Chondrocyte (in vitro differentiated cells): Measurements from ENCODE around the gene CDH12. TPM values are rescaled to one million over a fixed set of nuclear protein-coding genes. Genes with fewer than 3 reads are reported as not detected.

Source experiments
- DNase-seq: peaks from one replicate; pipeline ENCODE4 v3.0.0; 2021; ENCODE audit warnings: mixed read lengths, low spot score
- H3K27ac Mint-ChIP-seq: one replicate; pipeline ENCODE4 v1.8.0; 2021; ENCODE audit warnings: mild to moderate bottlenecking, moderate library complexity, mixed read lengths; ENCODE audit not compliant: unreplicated experiment
- H3K27me3 Mint-ChIP-seq: 2 replicates; pipeline ENCODE4 v1.8.0; 2021; ENCODE audit warnings: low read depth, mixed read lengths
- H3K36me3 Mint-ChIP-seq: 2 replicates; pipeline ENCODE4 v1.8.0; 2021; ENCODE audit warnings: low read depth, mixed read lengths
- H3K4me1 Mint-ChIP-seq: 2 replicates; pipeline ENCODE4 v1.8.0; 2021; ENCODE audit warnings: low read depth, mild to moderate bottlenecking, mixed read lengths
- H3K4me3 Mint-ChIP-seq: one replicate; pipeline ENCODE4 v1.8.0; 2021; ENCODE audit warnings: mild to moderate bottlenecking, moderate library complexity, mixed read lengths; ENCODE audit not compliant: unreplicated experiment
- H3K9me3 Mint-ChIP-seq: 2 replicates; pipeline ENCODE4 v1.8.0; 2021; ENCODE audit warnings: low read depth, mixed read lengths
- total RNA-seq: library from RNA; stranded (reverse); gene quantifications from 3 replicates; pipeline ENCODE4 v1.2.1, GENCODE V29; 2021
- TF ChIP-seq, protein P1 (sequence below): fragments of 200-600 bp; sonication (generic); IDR thresholded peaks from 2 replicates; pipeline ENCODE4 v1.5.0; 2021; ENCODE audit warnings: antibody characterized with exemption, mild to moderate bottlenecking, moderate library complexity

CDH12 gene
- total RNA-seq, 1 donor from 2014 or later, result not detected

GRCh38 chr5:22431840-22432239 lies 421.3 kb downstream of the CDH12 start:
- Mint-ChIP-seq H3K4me1 (no peaks in the 10 kb centered on the region), H3K27ac (no peak overlapping the region), H3K27me3 (no peaks in the 10 kb centered on the region), H3K4me3 (no peak overlapping the region), H3K9me3 (no peaks in the 10 kb centered on the region), H3K36me3 (no peaks in the 10 kb centered on the region)
- no peak for DNase-seq
- TF ChIP-seq, protein P1, sequence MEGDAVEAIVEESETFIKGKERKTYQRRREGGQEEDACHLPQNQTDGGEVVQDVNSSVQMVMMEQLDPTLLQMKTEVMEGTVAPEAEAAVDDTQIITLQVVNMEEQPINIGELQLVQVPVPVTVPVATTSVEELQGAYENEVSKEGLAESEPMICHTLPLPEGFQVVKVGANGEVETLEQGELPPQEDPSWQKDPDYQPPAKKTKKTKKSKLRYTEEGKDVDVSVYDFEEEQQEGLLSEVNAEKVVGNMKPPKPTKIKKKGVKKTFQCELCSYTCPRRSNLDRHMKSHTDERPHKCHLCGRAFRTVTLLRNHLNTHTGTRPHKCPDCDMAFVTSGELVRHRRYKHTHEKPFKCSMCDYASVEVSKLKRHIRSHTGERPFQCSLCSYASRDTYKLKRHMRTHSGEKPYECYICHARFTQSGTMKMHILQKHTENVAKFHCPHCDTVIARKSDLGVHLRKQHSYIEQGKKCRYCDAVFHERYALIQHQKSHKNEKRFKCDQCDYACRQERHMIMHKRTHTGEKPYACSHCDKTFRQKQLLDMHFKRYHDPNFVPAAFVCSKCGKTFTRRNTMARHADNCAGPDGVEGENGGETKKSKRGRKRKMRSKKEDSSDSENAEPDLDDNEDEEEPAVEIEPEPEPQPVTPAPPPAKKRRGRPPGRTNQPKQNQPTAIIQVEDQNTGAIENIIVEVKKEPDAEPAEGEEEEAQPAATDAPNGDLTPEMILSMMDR, result no peak

DNA sequence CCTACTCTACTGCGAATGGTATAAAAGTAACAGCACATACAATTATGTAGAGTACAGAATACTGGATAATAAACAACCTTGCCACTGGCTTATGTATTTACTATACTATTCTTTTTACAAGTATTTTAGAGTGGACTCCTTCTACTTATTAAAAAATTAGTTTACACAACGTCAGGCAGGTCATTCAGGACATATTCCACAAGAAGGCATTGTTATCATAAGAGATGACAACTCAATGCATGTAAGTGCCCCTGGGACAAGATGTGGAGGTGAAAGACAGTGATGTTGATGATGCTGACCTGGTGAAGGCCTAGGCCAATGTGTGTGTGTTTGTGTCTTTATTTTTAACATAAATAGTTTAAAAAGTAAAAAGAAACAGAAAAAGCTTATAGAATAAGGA lies 421.7 kb downstream of the CDH12 start:
- TF ChIP-seq, protein P1, result no peak
- Mint-ChIP-seq H3K9me3 (no peaks in the 10 kb centered on the region), H3K27ac (no peak overlapping the region), H3K36me3 (no peaks in the 10 kb centered on the region), H3K27me3 (no peaks in the 10 kb centered on the region), H3K4me1 (no peaks in the 10 kb centered on the region), H3K4me3 (no peak overlapping the region)
- DNase-seq, result no peak

DNA sequence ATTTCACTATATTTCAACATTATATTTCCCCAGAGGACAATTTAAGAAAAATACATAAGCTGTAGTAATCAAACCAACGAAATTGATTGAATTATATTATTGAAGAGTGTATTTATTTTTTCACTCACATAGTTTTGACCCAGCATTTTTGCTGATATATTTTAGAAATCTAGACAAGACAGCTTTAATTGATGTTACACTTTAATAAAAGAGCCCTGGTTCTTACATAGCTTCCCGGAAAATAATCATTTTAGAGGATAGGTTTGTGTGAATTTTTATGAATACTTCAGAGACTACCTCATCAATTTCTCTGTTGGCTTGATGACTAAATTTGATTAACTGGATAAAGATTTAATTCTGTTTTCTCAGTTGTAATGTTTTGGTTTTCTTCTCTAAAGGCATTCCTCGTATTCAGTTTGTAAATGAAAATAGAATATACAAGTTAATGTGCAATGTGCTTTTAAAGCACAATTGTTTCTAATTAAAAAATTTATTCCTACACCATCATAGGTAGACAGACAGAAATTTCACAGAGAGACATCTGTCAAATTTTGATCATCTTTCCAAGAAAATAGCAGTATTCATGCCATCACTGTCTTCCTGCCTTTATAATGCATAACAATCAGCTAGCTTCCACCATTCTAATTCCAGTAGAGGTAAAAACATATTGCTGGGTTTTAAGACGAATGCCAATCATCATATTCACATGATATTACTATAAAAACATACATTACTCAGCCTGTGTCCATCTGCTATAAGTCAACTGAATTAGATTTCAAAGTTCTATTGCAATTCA lies 441.4 kb downstream of the CDH12 start:
- DNase-seq, result no peak
- H3K27ac Mint-ChIP-seq, result no peak overlapping the region
- no peak overlapping the region for H3K4me3 Mint-ChIP-seq
- peaks cover 19% of the 10 kb centered on the region for H3K27me3 Mint-ChIP-seq
- TF ChIP-seq, protein P1, result no peak
- no peaks in the 10 kb centered on the region for H3K9me3 Mint-ChIP-seq
- H3K4me1 Mint-ChIP-seq, result no peaks in the 10 kb centered on the region
- no peaks in the 10 kb centered on the region for H3K36me3 Mint-ChIP-seq

- H3K4me3 Mint-ChIP-seq, result no peak overlapping the region
- H3K9me3 Mint-ChIP-seq, result no peaks in the 10 kb centered on the region
- no peaks in the 10 kb centered on the region for H3K36me3 Mint-ChIP-seq
Measured at GRCh38 chr5:22391956-22392355, 461.2 kb downstream of the CDH12 start.

DNA sequence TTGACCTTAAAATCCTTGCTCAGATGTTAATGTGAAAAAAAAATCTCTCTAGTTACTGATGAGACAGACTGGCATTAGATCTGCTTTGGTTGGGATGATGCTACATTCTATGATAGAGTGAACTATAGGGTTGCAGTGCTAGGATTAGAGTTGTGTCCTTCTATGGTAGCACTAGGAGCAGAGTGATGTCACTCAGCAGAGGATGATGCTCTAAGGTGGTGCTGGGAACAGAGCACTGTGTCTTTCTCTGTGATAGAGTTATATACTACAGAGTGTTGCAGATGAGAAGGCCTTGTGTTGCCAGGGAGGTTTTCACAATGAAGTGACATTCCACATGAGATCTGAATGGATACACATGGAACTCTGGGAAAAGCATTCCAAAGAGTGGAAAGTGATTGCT lies 462.3 kb downstream of the CDH12 start:
- TF ChIP-seq, protein P1, result no peak
- Mint-ChIP-seq H3K27ac (no peak overlapping the region), H3K27me3 (no peaks in the 10 kb centered on the region), H3K4me3 (no peak overlapping the region), H3K36me3 (no peaks in the 10 kb centered on the region), H3K4me1 (no peaks in the 10 kb centered on the region), H3K9me3 (no peaks in the 10 kb centered on the region)
- DNase-seq, result no peak

More at GRCh38 chr5:22391956-22392355, 461.2 kb downstream of the CDH12 start:
- no peak overlapping the region for H3K27ac Mint-ChIP-seq
- no peaks in the 10 kb centered on the region for H3K27me3 Mint-ChIP-seq
- TF ChIP-seq, protein P1, result no peak
- H3K4me1 Mint-ChIP-seq, result no peaks in the 10 kb centered on the region
- DNase-seq, result no peak
